PFSK-1 (cell line): ENCODE measurements around the gene TCF3.

Experiments used
- FOXP2 ChIP-seq: optimal IDR thresholded peaks from 2 replicates; pipeline ENCODE3; 2011; ENCODE audit warnings: borderline replicate concordance, control low read depth, inconsistent platforms; ENCODE audit not compliant: insufficient read depth; ENCODE audit errors: extremely low read length, extremely low read depth
- POLR2AphosphoS5 ChIP-seq: IDR thresholded peaks from 2 replicates; pipeline ENCODE4 v1.6.1; 2012; ENCODE audit warnings: low read depth, mild to moderate bottlenecking, control low read depth, low read length, moderate library complexity
- SIN3A ChIP-seq: IDR thresholded peaks from 2 replicates; pipeline ENCODE4 v1.6.1; 2012; ENCODE audit warnings: mild to moderate bottlenecking, low read length, moderate library complexity, borderline replicate concordance; ENCODE audit not compliant: insufficient read depth
- TAF1 ChIP-seq: IDR thresholded peaks from 2 replicates; pipeline ENCODE4 v1.6.1; 2012; ENCODE audit warnings: low read length, control low read depth, borderline replicate concordance; ENCODE audit not compliant: insufficient read depth
- TF ChIP-seq, protein P1 (sequence below), 2 experiments: IDR thresholded peaks; 2 replicates each; pipeline versions ENCODE4 v1.6.1 to v1.8.0; 2011 to 2012; ENCODE audit warnings: low read depth in 2 of 2, low read length in 2 of 2, control low read depth in 1 of 2, inconsistent platforms in 1 of 2, mild to moderate bottlenecking in 1 of 2, moderate library complexity in 1 of 2; ENCODE audit not compliant: insufficient read depth in 1 of 2

Gene TCF3

DNA sequence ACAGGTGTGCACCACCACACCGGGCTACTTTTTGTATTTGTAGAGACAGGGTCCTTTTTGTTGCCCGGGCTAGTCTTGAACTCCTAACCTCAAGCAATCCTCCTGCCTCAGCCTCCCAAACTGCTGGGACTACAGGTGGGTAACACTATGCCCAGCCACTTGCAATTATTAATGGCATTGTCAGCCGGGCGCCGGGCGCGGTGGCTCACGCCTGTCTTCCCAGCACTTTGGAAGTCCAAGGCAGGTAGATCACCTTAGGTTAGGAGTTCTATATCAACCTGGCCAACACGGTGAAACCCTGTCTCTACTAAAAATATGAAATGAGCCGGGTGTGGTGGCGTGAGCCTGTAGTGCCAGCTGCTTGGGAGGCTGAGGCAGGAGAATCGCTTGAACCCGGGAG is 81.6 kb downstream of the TCF3 start:
- TF ChIP-seq, protein P1, sequence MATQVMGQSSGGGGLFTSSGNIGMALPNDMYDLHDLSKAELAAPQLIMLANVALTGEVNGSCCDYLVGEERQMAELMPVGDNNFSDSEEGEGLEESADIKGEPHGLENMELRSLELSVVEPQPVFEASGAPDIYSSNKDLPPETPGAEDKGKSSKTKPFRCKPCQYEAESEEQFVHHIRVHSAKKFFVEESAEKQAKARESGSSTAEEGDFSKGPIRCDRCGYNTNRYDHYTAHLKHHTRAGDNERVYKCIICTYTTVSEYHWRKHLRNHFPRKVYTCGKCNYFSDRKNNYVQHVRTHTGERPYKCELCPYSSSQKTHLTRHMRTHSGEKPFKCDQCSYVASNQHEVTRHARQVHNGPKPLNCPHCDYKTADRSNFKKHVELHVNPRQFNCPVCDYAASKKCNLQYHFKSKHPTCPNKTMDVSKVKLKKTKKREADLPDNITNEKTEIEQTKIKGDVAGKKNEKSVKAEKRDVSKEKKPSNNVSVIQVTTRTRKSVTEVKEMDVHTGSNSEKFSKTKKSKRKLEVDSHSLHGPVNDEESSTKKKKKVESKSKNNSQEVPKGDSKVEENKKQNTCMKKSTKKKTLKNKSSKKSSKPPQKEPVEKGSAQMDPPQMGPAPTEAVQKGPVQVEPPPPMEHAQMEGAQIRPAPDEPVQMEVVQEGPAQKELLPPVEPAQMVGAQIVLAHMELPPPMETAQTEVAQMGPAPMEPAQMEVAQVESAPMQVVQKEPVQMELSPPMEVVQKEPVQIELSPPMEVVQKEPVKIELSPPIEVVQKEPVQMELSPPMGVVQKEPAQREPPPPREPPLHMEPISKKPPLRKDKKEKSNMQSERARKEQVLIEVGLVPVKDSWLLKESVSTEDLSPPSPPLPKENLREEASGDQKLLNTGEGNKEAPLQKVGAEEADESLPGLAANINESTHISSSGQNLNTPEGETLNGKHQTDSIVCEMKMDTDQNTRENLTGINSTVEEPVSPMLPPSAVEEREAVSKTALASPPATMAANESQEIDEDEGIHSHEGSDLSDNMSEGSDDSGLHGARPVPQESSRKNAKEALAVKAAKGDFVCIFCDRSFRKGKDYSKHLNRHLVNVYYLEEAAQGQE (IDR thresholded peaks at IDR 0.05; ENCODE audit: insufficient read depth in 1 of 2, low read depth in 2 of 2, low read length in 2 of 2) = no peak
- TF ChIP-seq SIN3A = no peak

GRCh38 chr19:1569997-1570396 is 82.4 kb downstream of the TCF3 start:
- TF ChIP-seq TAF1 = no peak
- TF ChIP-seq POLR2AphosphoS5 = no peak
- TF ChIP-seq SIN3A = no peak
- TF ChIP-seq FOXP2 = no peak

- TF ChIP-seq SIN3A (no peak), FOXP2 (peak; percentile 65), POLR2AphosphoS5 (no peak), TAF1 (no peak)
Observed at GRCh38 chr19:1568320-1569019, 83.9 kb downstream of the TCF3 start, which contains the start of gene MEX3D. Gene MEX3D (minus strand): TSS chr19:1568325. CDS start chr19:1568058, 267 bp downstream.

DNA sequence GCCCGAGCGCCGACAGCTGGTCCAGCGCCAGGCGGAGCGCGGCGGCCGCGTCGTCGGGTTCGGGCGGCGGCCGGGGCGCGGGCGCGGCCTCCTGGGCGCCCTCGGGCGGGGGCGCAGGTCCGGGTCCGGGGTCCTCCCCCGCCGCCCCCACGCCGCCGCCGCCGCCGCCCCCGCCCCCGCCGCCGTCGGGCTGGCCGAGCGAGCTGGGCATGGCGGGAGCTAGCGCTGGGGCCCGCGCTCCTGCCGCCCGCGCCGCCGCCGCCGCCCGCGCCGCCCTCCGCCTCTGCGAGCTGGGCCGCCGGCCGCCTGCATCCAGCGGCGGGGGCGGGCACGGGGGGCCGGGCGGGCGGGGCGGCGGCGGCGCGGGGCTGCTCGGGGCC is 84.6 kb downstream of the TCF3 start:
- TF ChIP-seq TAF1 (no peak), SIN3A (no peak), POLR2AphosphoS5 (no peak), FOXP2 (no peak)
- TF ChIP-seq, protein P1 (IDR thresholded peaks at IDR 0.05; ENCODE audit: insufficient read depth in 1 of 2, low read depth in 2 of 2, low read length in 2 of 2) = no peak

GRCh38 chr19:1567116-1567847 is 85.1 kb downstream of the TCF3 start:
- TF ChIP-seq, protein P1 (IDR thresholded peaks at IDR 0.05; ENCODE audit: insufficient read depth in 1 of 2, low read depth in 2 of 2, low read length in 2 of 2) = no peak
- no peak for TF ChIP-seq TAF1

GRCh38 chr19:1566392-1567115 is 85.9 kb downstream of the TCF3 start:
- TF ChIP-seq, protein P1 (IDR thresholded peaks at IDR 0.05; ENCODE audit: insufficient read depth in 1 of 2, low read depth in 2 of 2, low read length in 2 of 2) = no peak
- TF ChIP-seq SIN3A = no peak
- no peak for TF ChIP-seq FOXP2
- no peak for TF ChIP-seq TAF1
- TF ChIP-seq POLR2AphosphoS5 = peak; percentile 52; the same call in 1 of the 2 replicates
